IPS-20b (cell line): ENCODE results near the gene ACVR1.

Experiments
- H3K27ac ChIP-seq: one replicate; pipeline ENCODE4 v1.5.1; 2013; ENCODE audit warnings: low read length
- H3K27me3 ChIP-seq: 2 replicates; pipeline ENCODE4 v1.6.1; 2013; ENCODE audit warnings: mild to moderate bottlenecking, low read length, inconsistent platforms; ENCODE audit not compliant: insufficient read depth
- H3K36me3 ChIP-seq: 2 replicates; pipeline ENCODE4 v1.6.1; 2013; ENCODE audit warnings: low read depth, mild to moderate bottlenecking, inconsistent platforms, low read length, moderate library complexity; ENCODE audit not compliant: insufficient read depth
- H3K4me1 ChIP-seq: 2 replicates; pipeline ENCODE4 v1.6.1; 2013; ENCODE audit warnings: mild to moderate bottlenecking, control low read depth, inconsistent platforms, low read length, moderate library complexity; ENCODE audit not compliant: insufficient read depth
- H3K4me3 ChIP-seq: 2 replicates; pipeline ENCODE4 v1.5.1; 2013; ENCODE audit warnings: mild to moderate bottlenecking, low read length, inconsistent platforms
- H3K9ac ChIP-seq: 2 replicates; pipeline ENCODE4 v1.6.1; 2013; ENCODE audit warnings: low read depth, mild to moderate bottlenecking, inconsistent platforms, low read length, moderate library complexity
- H3K9me3 ChIP-seq: 2 replicates; pipeline ENCODE4 v1.6.1; 2013; ENCODE audit warnings: mild to moderate bottlenecking, low read depth, low read length, inconsistent platforms; ENCODE audit not compliant: insufficient read depth

Gene ACVR1

DNA sequence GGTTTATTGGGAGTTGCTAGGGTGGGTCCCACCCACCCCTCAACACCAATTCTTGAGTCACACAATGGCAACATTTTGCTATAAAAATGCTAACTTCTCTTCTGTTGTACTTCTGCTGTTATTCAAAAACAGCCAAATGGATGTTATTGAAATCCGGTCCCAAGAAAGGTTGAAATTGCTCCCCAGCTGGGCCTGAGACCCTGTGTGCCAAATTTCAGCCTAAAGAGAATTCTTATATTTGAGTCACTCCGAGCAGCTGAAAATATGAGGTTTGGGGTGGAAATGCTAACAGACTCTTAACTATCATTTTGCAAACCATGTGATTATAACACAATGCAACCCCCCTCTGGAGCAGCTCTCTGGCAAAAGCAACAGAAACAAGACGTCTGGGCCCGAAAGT is 27.0 kb upstream of the ACVR1 start:
- Histone ChIP-seq H3K4me3 (no peak overlapping the region), H3K27ac (no peak overlapping the region), H3K4me1 (no peaks in the 10 kb centered on the region), H3K9ac (no peak overlapping the region), H3K27me3 (no peaks in the 10 kb centered on the region), H3K36me3 (no peaks in the 10 kb centered on the region), H3K9me3 (no peaks in the 10 kb centered on the region)

DNA sequence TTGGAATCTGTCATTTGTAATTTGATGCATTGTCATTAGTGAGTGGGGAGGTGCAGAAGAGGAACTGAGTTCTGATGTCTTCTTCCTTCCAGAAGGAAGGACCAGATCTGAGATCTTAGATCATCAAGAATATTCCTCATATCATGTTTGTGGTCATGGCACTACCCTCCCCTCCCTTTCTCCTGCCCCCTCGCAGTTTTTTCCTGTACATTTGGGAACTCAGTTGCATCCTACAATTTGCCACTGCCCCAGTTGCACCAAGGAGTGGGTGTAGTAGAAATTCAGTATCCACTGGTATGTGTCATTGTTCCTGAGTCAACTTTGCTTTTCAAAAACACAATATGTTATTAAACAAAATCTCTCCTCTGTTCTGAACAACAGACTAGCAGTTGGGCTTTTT is 26.6 kb upstream of the ACVR1 start:
- no peaks in the 10 kb centered on the region for H3K9me3 ChIP-seq
- H3K4me1 ChIP-seq: no peaks in the 10 kb centered on the region
- no peak overlapping the region for H3K9ac ChIP-seq
- H3K36me3 ChIP-seq: no peaks in the 10 kb centered on the region
- no peak overlapping the region for H3K27ac ChIP-seq
- no peak overlapping the region for H3K4me3 ChIP-seq
- no peaks in the 10 kb centered on the region for H3K27me3 ChIP-seq

DNA sequence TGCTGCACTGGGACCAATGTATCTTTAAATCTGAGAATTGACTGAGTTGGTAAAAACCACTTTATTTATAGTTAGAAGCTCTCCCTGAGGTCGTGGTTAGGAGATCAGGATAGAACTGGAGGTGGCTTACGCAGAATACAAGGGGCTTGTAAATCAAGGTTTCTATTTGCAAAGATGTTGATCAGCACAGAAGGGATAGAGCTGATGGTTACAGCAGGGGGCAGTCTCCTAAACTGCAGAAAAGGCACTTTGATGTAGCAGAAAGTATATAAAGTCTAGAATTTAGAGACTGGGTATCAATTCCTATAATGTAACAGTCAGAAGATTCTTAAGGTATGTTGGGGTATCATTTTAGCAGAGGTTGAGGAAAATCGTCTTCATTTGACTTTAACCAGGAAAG is 25.2 kb upstream of the ACVR1 start:
- no peaks in the 10 kb centered on the region for H3K4me1 ChIP-seq
- no peak overlapping the region for H3K9ac ChIP-seq
- H3K4me3 ChIP-seq: no peak overlapping the region
- no peaks in the 10 kb centered on the region for H3K27me3 ChIP-seq
- H3K9me3 ChIP-seq: no peaks in the 10 kb centered on the region
- no peak overlapping the region for H3K27ac ChIP-seq
- no peaks in the 10 kb centered on the region for H3K36me3 ChIP-seq

- Histone ChIP-seq H3K4me3 (no peak overlapping the region), H3K9ac (no peak overlapping the region), H3K27ac (no peak overlapping the region), H3K4me1 (no peaks in the 10 kb centered on the region), H3K27me3 (no peaks in the 10 kb centered on the region), H3K36me3 (no peaks in the 10 kb centered on the region), H3K9me3 (no peaks in the 10 kb centered on the region)
These were observed 24.6 kb upstream of the ACVR1 start for GRCh38 chr2:157900684-157901083.

GRCh38 chr2:157900203-157900602 is 24.1 kb upstream of the ACVR1 start:
- no peak overlapping the region for H3K9ac ChIP-seq
- no peaks in the 10 kb centered on the region for H3K4me1 ChIP-seq
- H3K36me3 ChIP-seq: no peaks in the 10 kb centered on the region
- H3K4me3 ChIP-seq: no peak overlapping the region
- no peaks in the 10 kb centered on the region for H3K9me3 ChIP-seq
- no peak overlapping the region for H3K27ac ChIP-seq
- no peaks in the 10 kb centered on the region for H3K27me3 ChIP-seq

DNA sequence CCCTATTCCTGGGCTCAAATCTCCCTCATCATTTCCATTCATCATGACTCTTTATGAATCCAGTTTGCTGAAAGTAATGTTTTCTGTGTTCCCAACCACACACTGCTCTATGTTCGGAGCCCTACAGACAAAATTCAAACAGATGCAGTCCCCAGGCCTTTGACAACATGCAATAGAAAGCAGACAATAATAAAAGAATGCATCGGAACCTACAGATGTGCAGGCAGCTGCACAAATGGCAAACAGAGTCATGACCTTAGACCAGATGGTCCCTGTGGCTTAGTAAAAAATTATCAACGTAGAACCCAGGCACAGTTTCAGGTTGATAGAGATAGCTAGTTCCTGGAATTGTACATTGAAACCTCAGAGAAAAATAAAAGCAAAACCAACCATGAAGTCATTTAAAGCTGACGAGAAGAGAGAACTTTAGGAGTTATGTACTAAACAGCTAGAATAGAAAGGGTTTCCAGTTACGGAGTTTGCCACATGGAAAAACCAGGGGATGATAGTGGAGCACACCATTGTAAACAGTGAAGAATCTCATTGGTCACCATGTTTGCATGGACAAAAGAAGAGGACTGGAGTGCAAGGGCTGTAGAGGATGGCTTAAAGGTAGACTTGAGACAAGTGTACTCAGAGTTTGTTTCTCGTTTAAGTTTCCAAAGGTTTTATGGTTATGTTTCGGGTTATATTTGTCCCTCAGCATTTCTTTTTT is 23.2 kb upstream of the ACVR1 start:
- Histone ChIP-seq H3K4me3 (no peak overlapping the region), H3K36me3 (no peaks in the 10 kb centered on the region), H3K27ac (no peak overlapping the region), H3K9me3 (no peaks in the 10 kb centered on the region), H3K4me1 (no peaks in the 10 kb centered on the region), H3K27me3 (no peaks in the 10 kb centered on the region), H3K9ac (no peak overlapping the region)

DNA sequence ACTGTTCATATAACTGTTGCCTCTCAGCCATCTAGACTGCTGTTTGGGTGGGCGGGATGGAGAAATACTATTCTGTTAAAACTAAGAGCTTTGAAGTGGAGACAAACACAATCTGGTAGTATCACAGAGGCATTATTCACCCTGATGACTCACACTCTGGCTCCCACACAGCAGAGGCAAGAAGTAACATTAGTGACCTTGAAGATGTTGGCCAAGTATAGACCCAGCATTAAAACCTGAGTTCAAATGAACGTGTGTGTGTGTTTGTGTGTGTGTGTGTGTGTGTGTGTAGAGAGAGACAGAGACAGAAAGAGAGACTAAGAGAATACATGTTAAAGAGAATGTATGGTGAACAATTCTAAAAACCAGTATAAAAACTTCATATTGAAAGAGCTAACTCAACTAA is 22.5 kb upstream of the ACVR1 start:
- Histone ChIP-seq H3K9me3 (no peaks in the 10 kb centered on the region), H3K9ac (no peak overlapping the region), H3K27ac (no peak overlapping the region), H3K4me3 (no peak overlapping the region), H3K36me3 (no peaks in the 10 kb centered on the region), H3K27me3 (no peaks in the 10 kb centered on the region), H3K4me1 (no peaks in the 10 kb centered on the region)

DNA sequence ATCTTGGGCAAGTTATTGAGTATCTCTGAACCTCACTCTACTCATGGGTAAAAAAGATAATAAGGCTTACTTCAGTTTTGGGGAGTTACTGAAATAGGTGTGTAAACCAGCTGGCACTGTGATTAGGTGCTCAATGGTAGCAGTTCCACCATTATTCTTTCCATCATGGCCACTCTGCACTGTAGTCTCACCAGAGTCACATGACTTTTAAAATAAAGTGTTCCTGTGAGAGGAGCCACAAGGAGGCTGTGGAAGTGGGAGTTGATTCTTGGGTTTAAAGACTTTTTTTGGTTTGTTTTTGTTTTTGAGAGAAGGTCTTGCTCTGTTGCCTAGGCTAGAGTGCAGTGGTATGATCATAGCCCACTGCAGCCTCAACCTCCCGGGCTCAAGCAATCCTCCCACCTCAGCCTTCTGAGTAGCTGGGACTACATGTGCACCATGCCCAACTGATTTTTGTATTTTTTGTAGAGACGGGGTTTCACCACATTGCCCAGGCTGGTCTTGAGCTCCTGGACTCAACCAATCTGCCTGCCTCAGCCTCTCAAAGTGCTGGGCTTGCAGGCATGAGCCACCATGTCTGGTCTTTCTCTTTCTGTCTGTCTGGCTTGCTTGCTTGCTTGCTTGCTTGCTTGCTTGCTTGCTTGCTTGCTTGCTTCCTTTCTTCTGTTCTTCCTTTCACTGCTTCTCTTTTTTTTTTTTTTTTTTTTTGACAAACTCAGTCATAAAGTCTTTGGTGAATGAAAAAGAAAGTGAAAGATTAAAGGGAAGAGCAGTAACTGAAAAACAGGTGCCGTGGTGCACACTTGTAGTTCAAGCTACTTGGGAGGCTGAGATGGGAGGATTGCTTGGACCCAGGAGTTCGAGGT is 21.2 kb upstream of the ACVR1 start:
- Histone ChIP-seq H3K9ac (no peak overlapping the region), H3K9me3 (no peaks in the 10 kb centered on the region), H3K4me1 (no peaks in the 10 kb centered on the region), H3K27ac (no peak overlapping the region), H3K27me3 (no peaks in the 10 kb centered on the region), H3K36me3 (no peaks in the 10 kb centered on the region), H3K4me3 (no peak overlapping the region)

DNA sequence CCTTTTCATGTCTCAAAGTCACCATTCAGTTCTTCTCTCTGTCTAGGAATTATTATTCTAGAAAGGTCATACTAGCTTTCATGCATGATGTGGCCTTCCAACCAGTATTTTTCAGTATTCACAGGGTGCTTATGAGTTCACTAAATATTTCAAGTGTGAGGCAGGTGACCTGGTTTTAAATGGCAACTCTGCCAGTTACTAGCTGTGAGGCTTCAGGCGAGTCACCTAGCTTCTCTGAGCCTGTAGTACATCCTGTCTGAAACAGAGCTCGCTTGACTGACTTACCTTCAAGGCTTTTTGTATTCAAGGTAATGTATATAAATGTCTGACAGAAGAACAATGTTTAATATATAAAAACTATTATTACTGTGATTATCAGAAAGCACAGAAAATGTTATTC is 19.4 kb upstream of the ACVR1 start:
- H3K27me3 ChIP-seq: no peaks in the 10 kb centered on the region
- H3K4me1 ChIP-seq: peaks cover 17% of the 10 kb centered on the region
- H3K4me3 ChIP-seq: no peak overlapping the region
- no peak overlapping the region for H3K27ac ChIP-seq
- no peaks in the 10 kb centered on the region for H3K9me3 ChIP-seq
- H3K36me3 ChIP-seq: no peaks in the 10 kb centered on the region
- no peak overlapping the region for H3K9ac ChIP-seq

DNA sequence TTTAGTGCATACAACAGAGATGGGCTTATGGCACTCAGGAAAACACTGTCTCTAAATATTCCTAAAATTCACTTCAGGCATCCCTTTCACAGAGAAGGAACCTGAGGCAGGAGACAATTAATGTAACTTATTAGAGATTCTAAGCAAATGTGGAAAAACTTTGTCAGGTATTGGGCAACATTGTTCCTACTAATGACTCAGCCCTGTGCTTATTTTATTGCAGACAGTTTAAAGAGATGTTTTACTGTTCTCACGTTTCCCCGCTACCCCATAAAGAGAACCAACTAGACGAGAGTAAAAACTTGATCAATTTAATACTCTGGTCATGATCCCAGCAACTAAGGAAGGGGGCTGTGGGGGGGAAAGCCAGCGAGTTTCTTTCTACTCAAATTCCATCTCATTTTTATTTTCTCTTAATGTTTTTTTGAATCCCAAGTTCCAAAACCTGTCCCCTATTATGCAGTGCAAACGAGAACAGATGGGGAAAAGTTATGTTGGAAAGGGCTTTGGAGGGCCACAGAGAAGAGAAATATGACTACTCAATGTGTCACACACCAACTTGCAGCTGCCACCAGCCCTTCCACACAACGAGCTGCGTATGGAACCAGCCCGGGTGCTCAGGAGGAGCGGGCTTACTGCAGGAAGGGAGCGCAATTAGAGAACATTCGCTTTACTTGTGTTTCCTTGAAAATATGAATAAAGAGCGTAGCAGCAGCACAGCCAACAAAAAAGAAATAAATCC is 18.7 kb upstream of the ACVR1 start:
- no peak overlapping the region for H3K9ac ChIP-seq
- peaks cover 24% of the 10 kb centered on the region for H3K4me1 ChIP-seq

GRCh38 chr2:157893611-157894010 is 17.5 kb upstream of the ACVR1 start:
- H3K36me3 ChIP-seq: no peaks in the 10 kb centered on the region
- H3K9me3 ChIP-seq: no peaks in the 10 kb centered on the region
- H3K27ac ChIP-seq: no peak overlapping the region
- no peak overlapping the region for H3K9ac ChIP-seq
- no peak overlapping the region for H3K4me3 ChIP-seq
- peaks cover 26% of the 10 kb centered on the region for H3K4me1 ChIP-seq
- no peaks in the 10 kb centered on the region for H3K27me3 ChIP-seq

More for the DNA sequence above, 18.7 kb upstream of the ACVR1 start:
- Histone ChIP-seq H3K9me3 (no peaks in the 10 kb centered on the region), H3K27ac (no peak overlapping the region), H3K4me3 (no peak overlapping the region), H3K27me3 (no peaks in the 10 kb centered on the region), H3K36me3 (no peaks in the 10 kb centered on the region)
